ENCODE results near the gene ASB18. TPM values are rescaled to one million over a fixed set of nuclear protein-coding genes. Genes with fewer than 3 reads are reported as not detected.

The ASB18 gene
- total and polyA plus RNA-seq, 10 of the 15 experiments (the other 5 are each of a cell fraction or from before 2014, with no cell fraction given) = not detected

DNA sequence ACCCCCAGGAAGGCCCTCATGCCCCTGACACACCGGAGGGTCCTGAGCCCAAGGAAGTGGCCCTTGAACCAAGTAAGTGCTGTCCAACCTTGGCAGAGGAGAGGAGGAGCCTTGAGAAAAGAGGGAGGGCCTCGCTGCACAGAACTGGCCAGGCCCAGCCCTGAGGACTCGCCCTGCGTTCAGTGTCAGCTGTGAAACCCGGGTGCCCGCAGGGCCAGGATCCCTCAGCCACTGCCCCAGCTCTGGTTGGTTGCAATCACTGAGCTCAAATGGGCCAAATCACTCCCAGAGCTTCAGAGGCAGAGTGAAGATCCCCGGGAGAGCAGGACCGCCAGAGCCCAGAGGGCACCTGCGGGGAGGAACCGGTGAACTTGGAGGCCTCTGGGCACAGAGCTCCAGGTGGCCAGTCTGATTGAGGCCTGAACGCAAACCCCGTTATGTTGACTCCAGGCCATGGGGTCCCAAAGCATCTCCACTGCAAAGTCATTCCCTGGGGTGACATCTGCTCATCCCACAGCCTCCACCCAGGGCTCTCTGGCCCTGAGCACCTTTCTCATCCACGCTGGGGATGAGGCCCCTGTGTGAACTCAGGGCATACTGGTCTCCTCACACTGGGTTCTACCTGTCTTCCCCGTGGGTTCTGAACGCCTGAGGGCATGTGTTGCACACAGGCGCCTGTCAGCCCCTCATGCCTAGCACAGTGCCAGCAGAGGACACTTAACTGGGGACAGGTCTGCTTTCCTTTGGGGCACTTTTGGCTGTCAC is 107.9 kb downstream of the ASB18 start:
- H3K36me3 ChIP-seq (ENCODE audit: control insufficient read depth in 2 of 2, insufficient read depth in 2 of 2, low read length in 1 of 2) = no peaks in the 10 kb centered on the region
- intact Hi-C loops (cut with micrococcal nuclease; ENCODE audit: unreplicated experiment) = no loop called here
- DNase-seq (ENCODE audit: low read depth, low spot score) (no peak), FAIRE-seq (no peak), ATAC-seq (no peak)
- peaks cover 0 to 1% of the 10 kb centered on the region in 2 experiments; a peak in 2 of 4 replicates for H3K27me3 ChIP-seq (replicated peaks in 1 of 2; ENCODE audit: control insufficient read depth in 2 of 2, insufficient read depth in 2 of 2, low read length in 1 of 2)
- no TSS peak for BruUV-seq (replicated peaks)
- no peak overlapping the region for H3K4me2 ChIP-seq (ENCODE audit: control insufficient read depth, insufficient read depth)
- no peaks in the 10 kb centered on the region for H3K79me2 ChIP-seq (ENCODE audit: control insufficient read depth, insufficient read depth, low read length)
- in situ Hi-C loops (cut with MboI) = no loop called here
- H2AFZ ChIP-seq (ENCODE audit: control insufficient read depth, low read depth, low read length) = no peak overlapping the region
- no peaks in the 10 kb centered on the region for H4K20me1 ChIP-seq (ENCODE audit: control insufficient read depth, insufficient read depth)
- no peak overlapping the region for H3K27ac ChIP-seq (ENCODE audit: control insufficient read depth, insufficient read depth)
- no peak for TF ChIP-seq GATAD2B (conservative IDR thresholded peaks at IDR 0.05; ENCODE audit: low read depth)
- no peaks in the 10 kb centered on the region for H3K9me3 ChIP-seq (replicated peaks; ENCODE audit: control insufficient read depth, insufficient read depth, low read length)
- POLR2A ChIA-PET = no interaction called here
- CTCF ChIA-PET = no interaction called here
- RAD21 ChIA-PET (ENCODE audit: unreplicated experiment) = no interaction called here
- WGBS (ENCODE audit: insufficient coverage, insufficient replicate concordance, low lambda C conversion rate, missing lambda C conversion rate) = 16% methylated on average over 16 of the region's 16 CpGs
- SMC1A ChIA-PET (ENCODE audit: uncharacterized antibody, unreplicated experiment) = no interaction called here
- H3K4me1 ChIP-seq (ENCODE audit: control insufficient read depth, insufficient read depth, low read length) = no peaks in the 10 kb centered on the region
- H3K9ac ChIP-seq (ENCODE audit: control insufficient read depth, insufficient read depth, low read length) = no peak overlapping the region
- H3K4me3 ChIP-seq = no peak overlapping the region

DNA sequence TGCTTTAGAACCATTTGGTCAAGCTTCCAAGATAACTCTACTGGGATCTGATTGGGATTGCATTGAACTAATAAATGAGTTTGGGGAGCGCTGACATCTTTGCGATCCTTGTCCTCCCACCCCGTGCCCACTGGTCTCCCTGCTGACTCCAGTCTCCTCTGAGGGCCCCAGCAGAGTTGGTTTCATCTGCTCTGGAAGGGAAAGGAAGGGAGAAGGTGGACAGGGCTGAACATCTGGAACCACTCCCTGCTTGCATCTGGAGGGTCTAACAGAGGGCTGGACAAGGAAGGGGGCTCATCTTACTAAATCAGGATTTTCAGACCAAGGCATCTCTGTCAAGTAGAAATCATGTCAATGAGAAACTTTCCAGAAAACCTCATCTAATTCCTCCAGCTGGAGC is 108.8 kb downstream of the ASB18 start:
- in situ Hi-C loops (cut with MboI) = no loop called here

More for the DNA sequence above, 108.8 kb downstream of the ASB18 start:
- ChIA-PET SMC1A (ENCODE audit: uncharacterized antibody, unreplicated experiment) (no interaction called here), POLR2A (no interaction called here), RAD21 (ENCODE audit: unreplicated experiment) (no interaction called here), CTCF (no interaction called here)
- Histone ChIP-seq H2AFZ (ENCODE audit: control insufficient read depth, low read depth, low read length) (no peak overlapping the region), H3K9ac (ENCODE audit: control insufficient read depth, insufficient read depth, low read length) (no peak overlapping the region), H3K27me3 (replicated peaks in 1 of 2; ENCODE audit: control insufficient read depth in 2 of 2, insufficient read depth in 2 of 2, low read length in 1 of 2) (peaks cover 0 to 1% of the 10 kb centered on the region in 2 experiments; a peak in 2 of 4 replicates), H3K9me3 (replicated peaks; ENCODE audit: control insufficient read depth, insufficient read depth, low read length) (no peaks in the 10 kb centered on the region), H3K79me2 (ENCODE audit: control insufficient read depth, insufficient read depth, low read length) (no peaks in the 10 kb centered on the region), H3K4me1 (ENCODE audit: control insufficient read depth, insufficient read depth, low read length) (no peaks in the 10 kb centered on the region), H3K27ac (ENCODE audit: control insufficient read depth, insufficient read depth) (no peak overlapping the region), H3K4me2 (ENCODE audit: control insufficient read depth, insufficient read depth) (no peak overlapping the region), H4K20me1 (ENCODE audit: control insufficient read depth, insufficient read depth) (no peaks in the 10 kb centered on the region), H3K36me3 (ENCODE audit: control insufficient read depth in 2 of 2, insufficient read depth in 2 of 2, low read length in 1 of 2) (no peaks in the 10 kb centered on the region), H3K4me3 (no peak overlapping the region)
- FAIRE-seq (no peak), ATAC-seq (no peak), DNase-seq (ENCODE audit: low read depth, low spot score) (no peak)
- intact Hi-C loops (cut with micrococcal nuclease; ENCODE audit: unreplicated experiment) = no loop called here
- TF ChIP-seq ATF7 (IDR thresholded peaks at IDR 0.05; ENCODE audit: low read depth) (no peak), POLR2AphosphoS2 (IDR thresholded peaks at IDR 0.05; ENCODE audit: low read depth, low read length) (no peak), BRCA1 (IDR thresholded peaks at IDR 0.05; ENCODE audit: low read depth, low read length) (no peak), PAX8 (IDR thresholded peaks at IDR 0.05) (no peak), RUNX3 (IDR thresholded peaks at IDR 0.05; ENCODE audit: low read length) (no peak)
- TF ChIP-seq, protein P1, sequence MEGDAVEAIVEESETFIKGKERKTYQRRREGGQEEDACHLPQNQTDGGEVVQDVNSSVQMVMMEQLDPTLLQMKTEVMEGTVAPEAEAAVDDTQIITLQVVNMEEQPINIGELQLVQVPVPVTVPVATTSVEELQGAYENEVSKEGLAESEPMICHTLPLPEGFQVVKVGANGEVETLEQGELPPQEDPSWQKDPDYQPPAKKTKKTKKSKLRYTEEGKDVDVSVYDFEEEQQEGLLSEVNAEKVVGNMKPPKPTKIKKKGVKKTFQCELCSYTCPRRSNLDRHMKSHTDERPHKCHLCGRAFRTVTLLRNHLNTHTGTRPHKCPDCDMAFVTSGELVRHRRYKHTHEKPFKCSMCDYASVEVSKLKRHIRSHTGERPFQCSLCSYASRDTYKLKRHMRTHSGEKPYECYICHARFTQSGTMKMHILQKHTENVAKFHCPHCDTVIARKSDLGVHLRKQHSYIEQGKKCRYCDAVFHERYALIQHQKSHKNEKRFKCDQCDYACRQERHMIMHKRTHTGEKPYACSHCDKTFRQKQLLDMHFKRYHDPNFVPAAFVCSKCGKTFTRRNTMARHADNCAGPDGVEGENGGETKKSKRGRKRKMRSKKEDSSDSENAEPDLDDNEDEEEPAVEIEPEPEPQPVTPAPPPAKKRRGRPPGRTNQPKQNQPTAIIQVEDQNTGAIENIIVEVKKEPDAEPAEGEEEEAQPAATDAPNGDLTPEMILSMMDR (IDR thresholded peaks at IDR 0.05 in 2 of 3, conservative IDR thresholded peaks at IDR 0.05 in 1 of 3; ENCODE audit: control insufficient read depth in 2 of 3, extremely low read depth in 1 of 3, insufficient read depth in 1 of 3, low read depth in 3 of 3, low read length in 3 of 3) = no peak
- TF ChIP-seq, protein P2, sequence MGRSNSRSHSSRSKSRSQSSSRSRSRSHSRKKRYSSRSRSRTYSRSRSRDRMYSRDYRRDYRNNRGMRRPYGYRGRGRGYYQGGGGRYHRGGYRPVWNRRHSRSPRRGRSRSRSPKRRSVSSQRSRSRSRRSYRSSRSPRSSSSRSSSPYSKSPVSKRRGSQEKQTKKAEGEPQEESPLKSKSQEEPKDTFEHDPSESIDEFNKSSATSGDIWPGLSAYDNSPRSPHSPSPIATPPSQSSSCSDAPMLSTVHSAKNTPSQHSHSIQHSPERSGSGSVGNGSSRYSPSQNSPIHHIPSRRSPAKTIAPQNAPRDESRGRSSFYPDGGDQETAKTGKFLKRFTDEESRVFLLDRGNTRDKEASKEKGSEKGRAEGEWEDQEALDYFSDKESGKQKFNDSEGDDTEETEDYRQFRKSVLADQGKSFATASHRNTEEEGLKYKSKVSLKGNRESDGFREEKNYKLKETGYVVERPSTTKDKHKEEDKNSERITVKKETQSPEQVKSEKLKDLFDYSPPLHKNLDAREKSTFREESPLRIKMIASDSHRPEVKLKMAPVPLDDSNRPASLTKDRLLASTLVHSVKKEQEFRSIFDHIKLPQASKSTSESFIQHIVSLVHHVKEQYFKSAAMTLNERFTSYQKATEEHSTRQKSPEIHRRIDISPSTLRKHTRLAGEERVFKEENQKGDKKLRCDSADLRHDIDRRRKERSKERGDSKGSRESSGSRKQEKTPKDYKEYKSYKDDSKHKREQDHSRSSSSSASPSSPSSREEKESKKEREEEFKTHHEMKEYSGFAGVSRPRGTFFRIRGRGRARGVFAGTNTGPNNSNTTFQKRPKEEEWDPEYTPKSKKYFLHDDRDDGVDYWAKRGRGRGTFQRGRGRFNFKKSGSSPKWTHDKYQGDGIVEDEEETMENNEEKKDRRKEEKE (IDR thresholded peaks at IDR 0.05) = no peak
- 42% methylated on average over 3 of the region's 3 CpGs for WGBS (ENCODE audit: insufficient coverage, insufficient replicate concordance, low lambda C conversion rate, missing lambda C conversion rate)
- no TSS peak for BruUV-seq (replicated peaks)

Measured in GM12878 (cell line).